VCaP (cell line): ENCODE data around the gene PQBP1.

Experiments
- H3K27ac ChIP-seq: fragments of 450-650 bp; 2 replicates; pipeline ENCODE4 v1.5.1; 2017
- CTCF ChIP-seq: fragments of 450-650 bp; conservative IDR thresholded peaks from 2 replicates; pipeline ENCODE4 v1.5.1; 2017; ENCODE audit warnings: mild to moderate bottlenecking, moderate library complexity

Gene PQBP1

GRCh38 chrX:48890296-48890925 is 7.3 kb upstream of the PQBP1 start:
- TF ChIP-seq CTCF = no peak
- no peak overlapping the region for H3K27ac ChIP-seq

- no peak for TF ChIP-seq CTCF
- H3K27ac ChIP-seq = peak overlapping the region; percentile 36; the same call in 1 of the 2 replicates
These were observed 6.8 kb upstream of the PQBP1 start for GRCh38 chrX:48890934-48891401.

- TF ChIP-seq CTCF = peak; percentile 35
- H3K27ac ChIP-seq = peak overlapping the region; percentile 36; the same call in 1 of the 2 replicates
These were observed 6.1 kb upstream of the PQBP1 start for GRCh38 chrX:48891402-48892288.

- H3K27ac ChIP-seq = no peak overlapping the region
- TF ChIP-seq CTCF = no peak
These were observed 4.8 kb upstream of the PQBP1 start for GRCh38 chrX:48892896-48893295.

- H3K27ac ChIP-seq = no peak overlapping the region
- no peak for TF ChIP-seq CTCF
These were observed 4.0 kb upstream of the PQBP1 start for GRCh38 chrX:48893556-48894348.

GRCh38 chrX:48894891-48895290 is 2.8 kb upstream of the PQBP1 start:
- no peak overlapping the region for H3K27ac ChIP-seq
- no peak for TF ChIP-seq CTCF

GRCh38 chrX:48896611-48897011 is 1.1 kb upstream of the PQBP1 start:
- H3K27ac ChIP-seq = peak overlapping the region; percentile 74
- no peak for TF ChIP-seq CTCF
